Smooth muscle cell (in vitro differentiated cells): Measurements from ENCODE around the gene VRTN. TPM values are rescaled to one million over a fixed set of nuclear protein-coding genes. Genes with fewer than 3 reads are reported as not detected.

Experiments used
- DNase-seq: peaks from one replicate; lab custom pipeline; 2025; ENCODE audit not compliant: unreplicated experiment; lab: John Stamatoyannopoulos, UW
- H2AFZ ChIP-seq: fragments of 200-600 bp; sonication (generic); 2 replicates; pipeline ENCODE4 v1.6.0; 2016; ENCODE audit warnings: antibody characterized with exemption, low read depth, mild to moderate bottlenecking
- H3F3A ChIP-seq: fragments of 200-600 bp; sonication (generic); 2 replicates; pipeline ENCODE4 v1.6.0; 2017; ENCODE audit warnings: antibody characterized with exemption, low read depth
- H3K27ac ChIP-seq: fragments of 200-600 bp; sonication (generic); 2 replicates; pipeline ENCODE4 v1.5.1; 2016; ENCODE audit warnings: low read depth, mild to moderate bottlenecking
- H3K27me3 ChIP-seq: fragments of 200-600 bp; sonication (generic); 2 replicates; pipeline ENCODE4 v1.6.1; 2016; ENCODE audit warnings: low read depth, mild to moderate bottlenecking
- H3K36me3 ChIP-seq: fragments of 200-600 bp; sonication (generic); 2 replicates; pipeline ENCODE4 v1.5.1; 2016; ENCODE audit warnings: low read depth
- H3K4me1 ChIP-seq: fragments of 200-600 bp; sonication (generic); 2 replicates; pipeline ENCODE4 v1.5.1; 2016; ENCODE audit warnings: low read depth
- H3K4me2 ChIP-seq: fragments of 200-600 bp; sonication (generic); 2 replicates; pipeline ENCODE4 v1.6.0; 2016; ENCODE audit warnings: mild to moderate bottlenecking
- H3K4me3 ChIP-seq: fragments of 200-600 bp; sonication (generic); 2 replicates; pipeline ENCODE4 v1.5.1; 2016; ENCODE audit warnings: mild to moderate bottlenecking
- H3K79me2 ChIP-seq: fragments of 200-600 bp; sonication (generic); 2 replicates; pipeline ENCODE4 v1.6.0; 2016; ENCODE audit warnings: low read depth, mild to moderate bottlenecking
- H3K9ac ChIP-seq: fragments of 200-600 bp; sonication (generic); 2 replicates; pipeline ENCODE4 v1.6.0; 2016; ENCODE audit warnings: low read depth
- H3K9me3 ChIP-seq: fragments of 200-600 bp; sonication (generic); replicated peaks from 2 replicates; pipeline ENCODE4 v1.5.1; 2016; ENCODE audit warnings: low read depth
- H4K20me1 ChIP-seq: fragments of 200-600 bp; sonication (generic); 2 replicates; pipeline ENCODE4 v1.6.0; 2016; ENCODE audit warnings: low read depth
- CTCF ChIP-seq: fragments of 200-600 bp; sonication (generic); IDR thresholded peaks from 2 replicates; pipeline ENCODE4 v1.5.1; 2017; ENCODE audit warnings: borderline replicate concordance, mild to moderate bottlenecking, antibody characterized with exemption; ENCODE audit not compliant: insufficient read depth, poor library complexity, severe bottlenecking
- WGBS: methylation state at CpG from one replicate; pipeline ENCODE4 v1.1.7; 2016; ENCODE audit warnings: low lambda C conversion rate; 5-methylcytosine and 5-hydroxymethylcytosine counted together
- polyA plus RNA-seq: library from polyadenylated mRNA; unstranded; fragments of >200 nt; fragmentation: Nextera tagmentation; extraction: Ambion mirVana; gene quantifications from 2 replicates; pipeline ENCODE4 v1.2.1, GENCODE V29; 2016
- total RNA-seq: library from RNA; depleted of rRNA; stranded (reverse); fragments of >200 nt; gene quantifications from 2 replicates; pipeline ENCODE4 v1.2.3, GENCODE V29; 2014

Gene VRTN
- total and polyA plus RNA-seq, 2 experiments from 2014 or later: not detected

GRCh38 chr14:74348735-74349463, 628 bp downstream of the VRTN start:
- Histone ChIP-seq H3K4me3 (no peak overlapping the region), H3K27ac (no peak overlapping the region), H3K9me3 (no peaks in the 10 kb centered on the region)

GRCh38 chr14:74349757-74350156, 1.5 kb downstream of the VRTN start:
- no peak for DNase-seq
- no peaks in the 10 kb centered on the region for H3F3A ChIP-seq
- H4K20me1 ChIP-seq: no peaks in the 10 kb centered on the region
- H3K27ac ChIP-seq: no peak overlapping the region
- H3K4me2 ChIP-seq: no peak overlapping the region
- peaks cover 39% of the 10 kb centered on the region for H3K4me1 ChIP-seq
- no peaks in the 10 kb centered on the region for H3K79me2 ChIP-seq
- no peaks in the 10 kb centered on the region for H3K9me3 ChIP-seq
- no peaks in the 10 kb centered on the region for H3K36me3 ChIP-seq
- H3K9ac ChIP-seq: no peak overlapping the region
- WGBS: 36% methylated on average over 4 of the region's 4 CpGs
- no peak for TF ChIP-seq CTCF
- H3K4me3 ChIP-seq: no peak overlapping the region
- H3K27me3 ChIP-seq: peaks cover 55% of the 10 kb centered on the region
- H2AFZ ChIP-seq: no peak overlapping the region

More at GRCh38 chr14:74348735-74349463, 628 bp downstream of the VRTN start:
- Histone ChIP-seq H2AFZ (no peak overlapping the region), H3K9ac (no peak overlapping the region), H3K27me3 (peaks cover 55% of the 10 kb centered on the region), H3K4me2 (no peak overlapping the region), H4K20me1 (no peaks in the 10 kb centered on the region), H3F3A (no peaks in the 10 kb centered on the region), H3K79me2 (no peaks in the 10 kb centered on the region), H3K36me3 (no peaks in the 10 kb centered on the region), H3K4me1 (peaks cover 39% of the 10 kb centered on the region)
- DNase-seq: no peak
- WGBS: 30% methylated on average over 16 of the region's 17 CpGs
- no peak for TF ChIP-seq CTCF

- H3K79me2 ChIP-seq: no peaks in the 10 kb centered on the region
- H3K36me3 ChIP-seq: no peaks in the 10 kb centered on the region
- WGBS: 36% methylated on average over 11 of the region's 11 CpGs
- no peak for DNase-seq
- no peak overlapping the region for H3K9ac ChIP-seq
- no peak overlapping the region for H3K4me2 ChIP-seq
- no peaks in the 10 kb centered on the region for H4K20me1 ChIP-seq
- peaks cover 39% of the 10 kb centered on the region for H3K4me1 ChIP-seq
- H3K27ac ChIP-seq: no peak overlapping the region
- no peaks in the 10 kb centered on the region for H3F3A ChIP-seq
- TF ChIP-seq CTCF: no peak
- H3K27me3 ChIP-seq: peaks cover 55% of the 10 kb centered on the region
- H3K4me3 ChIP-seq: no peak overlapping the region
- no peaks in the 10 kb centered on the region for H3K9me3 ChIP-seq
- H2AFZ ChIP-seq: no peak overlapping the region
Measured at GRCh38 chr14:74350211-74350927, 2.1 kb downstream of the VRTN start.
